HL-60 (cell line): Measurements from ENCODE around the gene SIGMAR1.

ENCODE experiments used
- GABPA ChIP-seq: IDR thresholded peaks from 2 replicates; pipeline ENCODE4 v1.6.1; 2012; ENCODE audit warnings: low read depth
- SPI1 ChIP-seq: IDR thresholded peaks from 2 replicates; pipeline ENCODE4 v1.6.1; 2012; ENCODE audit warnings: low read depth, mild to moderate bottlenecking, borderline replicate concordance
- TF ChIP-seq, protein P1 (sequence below): IDR thresholded peaks from one replicate; pipeline ENCODE4 v1.5.1; 2011; ENCODE audit warnings: low read length, control low read depth, inconsistent platforms; ENCODE audit not compliant: insufficient read depth

DNA sequence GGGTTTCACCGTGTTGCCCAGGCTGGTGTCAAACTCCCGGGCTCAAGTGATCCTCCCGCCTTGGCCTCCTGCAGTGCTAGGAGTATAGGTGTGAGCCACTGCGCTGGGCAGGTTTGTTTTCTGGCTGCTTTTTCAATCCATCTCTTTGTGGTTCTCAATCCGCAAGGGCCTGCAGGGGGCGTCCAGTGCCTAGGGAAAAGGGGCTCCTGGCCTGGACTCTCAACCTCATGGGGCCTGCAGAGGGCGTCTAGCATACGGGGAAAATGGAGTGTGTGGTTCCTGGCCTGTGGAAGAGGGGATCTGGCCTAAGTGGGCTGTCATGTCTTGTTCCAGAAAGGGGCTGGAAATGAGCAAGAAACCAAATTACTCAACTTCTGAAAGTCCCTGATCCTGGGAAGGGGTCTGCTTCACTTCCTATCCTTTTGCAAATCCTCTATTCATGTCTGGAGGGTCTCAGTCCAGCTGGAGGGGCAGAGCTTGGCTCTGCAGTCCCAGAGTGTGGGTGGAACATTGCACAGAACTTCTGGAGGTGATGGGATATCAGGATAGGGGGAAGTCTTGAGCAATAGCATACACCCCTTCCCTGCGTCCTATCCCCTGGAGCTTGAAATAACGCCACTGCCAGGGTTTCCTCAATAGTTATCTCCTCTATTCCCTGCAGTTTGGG is 37.6 kb upstream of the SIGMAR1 start:
- TF ChIP-seq, protein P1, sequence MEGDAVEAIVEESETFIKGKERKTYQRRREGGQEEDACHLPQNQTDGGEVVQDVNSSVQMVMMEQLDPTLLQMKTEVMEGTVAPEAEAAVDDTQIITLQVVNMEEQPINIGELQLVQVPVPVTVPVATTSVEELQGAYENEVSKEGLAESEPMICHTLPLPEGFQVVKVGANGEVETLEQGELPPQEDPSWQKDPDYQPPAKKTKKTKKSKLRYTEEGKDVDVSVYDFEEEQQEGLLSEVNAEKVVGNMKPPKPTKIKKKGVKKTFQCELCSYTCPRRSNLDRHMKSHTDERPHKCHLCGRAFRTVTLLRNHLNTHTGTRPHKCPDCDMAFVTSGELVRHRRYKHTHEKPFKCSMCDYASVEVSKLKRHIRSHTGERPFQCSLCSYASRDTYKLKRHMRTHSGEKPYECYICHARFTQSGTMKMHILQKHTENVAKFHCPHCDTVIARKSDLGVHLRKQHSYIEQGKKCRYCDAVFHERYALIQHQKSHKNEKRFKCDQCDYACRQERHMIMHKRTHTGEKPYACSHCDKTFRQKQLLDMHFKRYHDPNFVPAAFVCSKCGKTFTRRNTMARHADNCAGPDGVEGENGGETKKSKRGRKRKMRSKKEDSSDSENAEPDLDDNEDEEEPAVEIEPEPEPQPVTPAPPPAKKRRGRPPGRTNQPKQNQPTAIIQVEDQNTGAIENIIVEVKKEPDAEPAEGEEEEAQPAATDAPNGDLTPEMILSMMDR = peak; percentile 61
- TF ChIP-seq GABPA (no peak), SPI1 (no peak)
